H9 (cell line): ENCODE results near the gene TIAM1. TPM values are rescaled to one million over a fixed set of nuclear protein-coding genes. Genes with fewer than 3 reads are reported as not detected.

ENCODE experiments used
- DNase-seq: peaks from one replicate; pipeline ENCODE4 v3.0.0-alpha.2; 2017
- H2AFZ ChIP-seq: one replicate; pipeline ENCODE4 v1.6.1; 2013; ENCODE audit warnings: mild to moderate bottlenecking, low read length, control low read depth, moderate library complexity
- H2AK5ac ChIP-seq: 2 replicates; pipeline ENCODE4 v1.6.1; 2013; ENCODE audit warnings: low read length, control low read depth, mixed read lengths; ENCODE audit not compliant: insufficient read length
- H2BK120ac ChIP-seq: one replicate; pipeline ENCODE4 v1.6.1; 2013; ENCODE audit warnings: low read depth, mild to moderate bottlenecking, low read length, control low read depth, inconsistent platforms; ENCODE audit not compliant: poor library complexity, severe bottlenecking
- H2BK12ac ChIP-seq: 2 replicates; pipeline ENCODE4 v1.6.1; 2013; ENCODE audit warnings: low read length, control low read depth, mixed read lengths, low read depth; ENCODE audit not compliant: insufficient read length
- H2BK15ac ChIP-seq: 2 replicates; pipeline ENCODE4 v1.6.1; 2013; ENCODE audit warnings: low read depth, low read length, control low read depth
- H2BK20ac ChIP-seq: one replicate; pipeline ENCODE4 v1.6.1; 2013; ENCODE audit warnings: low read depth, mild to moderate bottlenecking, low read length, control low read depth, inconsistent platforms; ENCODE audit not compliant: poor library complexity, severe bottlenecking
- H2BK5ac ChIP-seq: 2 replicates; pipeline ENCODE4 v1.6.1; 2013; ENCODE audit warnings: low read length, control low read depth, mixed read lengths; ENCODE audit not compliant: insufficient read length
- H3K14ac ChIP-seq: 2 replicates; pipeline ENCODE4 v1.6.1; 2013; ENCODE audit warnings: low read length, control low read depth; ENCODE audit not compliant: insufficient read depth
- H3K18ac ChIP-seq: 2 replicates; pipeline ENCODE4 v1.6.1; 2013; ENCODE audit warnings: low read depth, mild to moderate bottlenecking, mixed read lengths, low read length, control low read depth; ENCODE audit not compliant: insufficient read length
- H3K23ac ChIP-seq: 2 replicates; pipeline ENCODE4 v1.6.1; 2013; ENCODE audit warnings: low read length, control low read depth, mixed read lengths, low read depth; ENCODE audit not compliant: insufficient read length
- H3K23me2 ChIP-seq: 2 replicates; pipeline ENCODE4 v1.6.1; 2013; ENCODE audit warnings: low read depth, mild to moderate bottlenecking, mixed read lengths, low read length, control low read depth; ENCODE audit not compliant: insufficient read length, poor library complexity, severe bottlenecking
- H3K27ac ChIP-seq: 2 replicates; pipeline ENCODE4 v1.5.1; 2013; ENCODE audit warnings: low read length, control low read depth, mixed read lengths, low read depth; ENCODE audit not compliant: insufficient read length
- H3K27me3 ChIP-seq: 2 replicates; pipeline ENCODE4 v1.6.1; 2013; ENCODE audit warnings: low read length, control low read depth, inconsistent platforms; ENCODE audit not compliant: insufficient read depth
- H3K4ac ChIP-seq: 2 replicates; pipeline ENCODE4 v1.6.1; 2013; ENCODE audit warnings: low read depth, mild to moderate bottlenecking, control low read depth, inconsistent platforms, low read length, moderate library complexity
- H3K4me1 ChIP-seq: 2 replicates; pipeline ENCODE4 v1.6.1; 2013; ENCODE audit warnings: low read length, control low read depth, inconsistent platforms; ENCODE audit not compliant: insufficient read depth
- H3K4me2 ChIP-seq: 2 replicates; pipeline ENCODE4 v1.6.1; 2013; ENCODE audit warnings: low read length, control low read depth, mixed read lengths; ENCODE audit not compliant: insufficient read length, insufficient read depth
- H3K56ac ChIP-seq: 2 replicates; pipeline ENCODE4 v1.6.1; 2013; ENCODE audit warnings: low read depth, mild to moderate bottlenecking, mixed read lengths, low read length, control low read depth; ENCODE audit not compliant: insufficient read length
- H3K79me1 ChIP-seq: 2 replicates; pipeline ENCODE4 v1.6.1; 2013; ENCODE audit warnings: low read depth, mild to moderate bottlenecking, moderate library complexity, low read length, control low read depth, inconsistent platforms; ENCODE audit not compliant: insufficient read depth, poor library complexity, severe bottlenecking
- H3K79me2 ChIP-seq: 2 replicates; pipeline ENCODE4 v1.6.1; 2013; ENCODE audit warnings: low read length, control low read depth, inconsistent platforms; ENCODE audit not compliant: insufficient read depth
- H3K9ac ChIP-seq: 2 replicates; pipeline ENCODE4 v1.6.1; 2013; ENCODE audit warnings: low read length, control low read depth, mixed read lengths; ENCODE audit not compliant: insufficient read length; ENCODE audit errors: extremely low read depth
- H3K9me3 ChIP-seq: one replicate; pipeline ENCODE4 v1.6.1; 2013; ENCODE audit warnings: low read depth, low read length, inconsistent platforms; ENCODE audit not compliant: control insufficient read depth
- H3T11ph ChIP-seq: one replicate; pipeline ENCODE4 v1.6.1; 2013; ENCODE audit warnings: mild to moderate bottlenecking, low read length, control low read depth, inconsistent platforms
- H4K20me1 ChIP-seq: one replicate; pipeline ENCODE4 v1.6.1; 2013; ENCODE audit not compliant: control insufficient read depth, insufficient read length, insufficient read depth
- H4K5ac ChIP-seq: 2 replicates; pipeline ENCODE4 v1.6.1; 2013; ENCODE audit warnings: low read depth, mild to moderate bottlenecking, mixed read lengths, low read length, control low read depth; ENCODE audit not compliant: insufficient read length
- H4K8ac ChIP-seq: replicated peaks from 2 replicates; pipeline ENCODE4 v1.6.1; 2013; ENCODE audit warnings: low read length, control low read depth, mixed read lengths, low read depth; ENCODE audit not compliant: insufficient read length
- H4K91ac ChIP-seq: 2 replicates; pipeline ENCODE4 v1.6.1; 2013; ENCODE audit warnings: low read depth, mild to moderate bottlenecking, moderate library complexity, mixed read lengths, low read length, control low read depth; ENCODE audit not compliant: insufficient read length
- H3K27ac Mint-ChIP-seq, 3 experiments: 2 replicates in 2 of 3; 3 replicates in 1 of 3; pipeline ENCODE4 v1.8.0; 2020 to 2021; ENCODE audit warnings: mixed read lengths in 3 of 3, mild to moderate bottlenecking in 1 of 3, moderate library complexity in 1 of 3
- H3K27me3 Mint-ChIP-seq: 2 replicates; pipeline ENCODE4 v1.8.0; 2021; ENCODE audit warnings: low read depth, mild to moderate bottlenecking, moderate library complexity, mixed read lengths
- H3K36me3 Mint-ChIP-seq, 3 experiments: 2 replicates in 2 of 3; 3 replicates in 1 of 3; pipeline ENCODE4 v1.8.0; 2020 to 2021; ENCODE audit warnings: low read depth in 3 of 3, mixed read lengths in 3 of 3; ENCODE audit not compliant: insufficient read depth in 1 of 3
- H3K4me1 Mint-ChIP-seq, 2 experiments: 2 replicates each; pipeline ENCODE4 v1.8.0; 2020; ENCODE audit warnings: mixed read lengths in 2 of 2
- H3K4me3 Mint-ChIP-seq, 2 experiments: 2 replicates in 1 of 2; 3 replicates in 1 of 2; pipeline ENCODE4 v1.8.0; 2020 to 2021; ENCODE audit warnings: mild to moderate bottlenecking in 2 of 2, mixed read lengths in 2 of 2, moderate library complexity in 1 of 2
- H3K9me3 Mint-ChIP-seq, 2 experiments: 2 replicates in 1 of 2; 3 replicates in 1 of 2; pipeline ENCODE4 v1.8.0; 2020; ENCODE audit warnings: mild to moderate bottlenecking in 2 of 2, mixed read lengths in 2 of 2, moderate library complexity in 1 of 2
- WGBS: extraction: QIAGEN DNeasy Blood & Tissue Kit; methylation state at CpG from one replicate; pipeline ENCODE4 v1.1.7; 2013; ENCODE audit warnings: missing lambda C conversion rate, low lambda C conversion rate, mixed read lengths; ENCODE audit not compliant: insufficient read length; ENCODE audit errors: extremely low coverage; 5-methylcytosine and 5-hydroxymethylcytosine counted together
- total RNA-seq: library from RNA; stranded (reverse); gene quantifications from 2 replicates; pipeline ENCODE4 v1.2.1, GENCODE V29; 2021
- TF ChIP-seq, protein P1 (sequence below): fragments of 200-600 bp; sonication (generic); conservative IDR thresholded peaks from 3 replicates; pipeline ENCODE4 v1.8.0; 2021; ENCODE audit warnings: antibody characterized with exemption, mild to moderate bottlenecking

The TIAM1 gene
- total RNA-seq, 1 experiment from 2014 or later = 23.1 TPM

DNA sequence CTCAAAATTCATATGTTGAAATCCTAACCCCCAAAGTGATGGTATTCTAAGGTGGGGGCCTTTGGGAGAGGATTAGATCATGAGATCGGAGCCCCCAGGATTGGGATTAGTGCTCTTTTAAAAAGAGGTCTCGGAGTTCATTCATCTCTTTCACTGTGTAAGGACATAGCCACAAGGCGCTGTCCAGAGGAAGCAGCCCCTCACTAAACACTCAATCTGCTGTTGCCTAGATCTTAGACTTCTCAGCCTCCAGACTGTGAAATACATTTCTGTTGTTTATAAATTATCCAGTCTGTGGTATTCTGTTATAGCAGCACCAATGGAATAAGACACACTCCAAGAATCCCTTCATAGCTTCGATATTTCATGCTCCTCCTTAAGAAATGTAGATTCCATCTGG is 12.4 kb upstream of the TIAM1 start:
- H2AFZ ChIP-seq = no peak overlapping the region
- no peak overlapping the region for H2BK120ac ChIP-seq
- no peak for DNase-seq
- no peaks in the 10 kb centered on the region for H3K23me2 ChIP-seq
- H3K4ac ChIP-seq = no peak overlapping the region
- TF ChIP-seq, protein P1, sequence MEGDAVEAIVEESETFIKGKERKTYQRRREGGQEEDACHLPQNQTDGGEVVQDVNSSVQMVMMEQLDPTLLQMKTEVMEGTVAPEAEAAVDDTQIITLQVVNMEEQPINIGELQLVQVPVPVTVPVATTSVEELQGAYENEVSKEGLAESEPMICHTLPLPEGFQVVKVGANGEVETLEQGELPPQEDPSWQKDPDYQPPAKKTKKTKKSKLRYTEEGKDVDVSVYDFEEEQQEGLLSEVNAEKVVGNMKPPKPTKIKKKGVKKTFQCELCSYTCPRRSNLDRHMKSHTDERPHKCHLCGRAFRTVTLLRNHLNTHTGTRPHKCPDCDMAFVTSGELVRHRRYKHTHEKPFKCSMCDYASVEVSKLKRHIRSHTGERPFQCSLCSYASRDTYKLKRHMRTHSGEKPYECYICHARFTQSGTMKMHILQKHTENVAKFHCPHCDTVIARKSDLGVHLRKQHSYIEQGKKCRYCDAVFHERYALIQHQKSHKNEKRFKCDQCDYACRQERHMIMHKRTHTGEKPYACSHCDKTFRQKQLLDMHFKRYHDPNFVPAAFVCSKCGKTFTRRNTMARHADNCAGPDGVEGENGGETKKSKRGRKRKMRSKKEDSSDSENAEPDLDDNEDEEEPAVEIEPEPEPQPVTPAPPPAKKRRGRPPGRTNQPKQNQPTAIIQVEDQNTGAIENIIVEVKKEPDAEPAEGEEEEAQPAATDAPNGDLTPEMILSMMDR = no peak
- H3T11ph ChIP-seq = no peak overlapping the region
- H3K4me1 Mint-ChIP-seq = no peaks in the 10 kb centered on the region
- no peaks in the 10 kb centered on the region for H3K79me2 ChIP-seq
- H2BK5ac ChIP-seq = no peak overlapping the region
- H2BK15ac ChIP-seq = no peak overlapping the region
- H2AK5ac ChIP-seq = no peak overlapping the region
- H3K36me3 Mint-ChIP-seq = no peaks in the 10 kb centered on the region
- H3K79me1 ChIP-seq = no peaks in the 10 kb centered on the region
- H3K27me3 ChIP-seq = no peaks in the 10 kb centered on the region
- H3K27me3 Mint-ChIP-seq = no peaks in the 10 kb centered on the region
- no peak overlapping the region for H4K5ac ChIP-seq
- no peak overlapping the region for H2BK12ac ChIP-seq
- no peak overlapping the region for H4K8ac ChIP-seq
- no peak overlapping the region for H4K91ac ChIP-seq
- no peak overlapping the region for H3K4me2 ChIP-seq
- no peak overlapping the region for H3K23ac ChIP-seq
- no peaks in the 10 kb centered on the region; a peak in 1 of 5 replicates for H3K9me3 Mint-ChIP-seq
- H3K27ac Mint-ChIP-seq = no peak overlapping the region
- H3K9ac ChIP-seq = no peak overlapping the region
- no peak overlapping the region for H3K27ac ChIP-seq
- H3K56ac ChIP-seq = no peak overlapping the region
- no CpG with 5 or more reads among the region's 4 CpGs for WGBS
- no peak overlapping the region for H3K14ac ChIP-seq
- no peaks in the 10 kb centered on the region for H3K4me1 ChIP-seq
- H3K4me3 Mint-ChIP-seq = no peak overlapping the region
- H4K20me1 ChIP-seq = no peaks in the 10 kb centered on the region
- H3K18ac ChIP-seq = no peak overlapping the region
- H2BK20ac ChIP-seq = no peak overlapping the region
- no peaks in the 10 kb centered on the region for H3K9me3 ChIP-seq
